ENCODE measurements around the gene ERRFI1. TPM values are rescaled to one million over a fixed set of nuclear protein-coding genes. Genes with fewer than 3 reads are reported as not detected.

Gene ERRFI1
- total RNA-seq, 1 donor from 2014 or later: 92.8 TPM

DNA sequence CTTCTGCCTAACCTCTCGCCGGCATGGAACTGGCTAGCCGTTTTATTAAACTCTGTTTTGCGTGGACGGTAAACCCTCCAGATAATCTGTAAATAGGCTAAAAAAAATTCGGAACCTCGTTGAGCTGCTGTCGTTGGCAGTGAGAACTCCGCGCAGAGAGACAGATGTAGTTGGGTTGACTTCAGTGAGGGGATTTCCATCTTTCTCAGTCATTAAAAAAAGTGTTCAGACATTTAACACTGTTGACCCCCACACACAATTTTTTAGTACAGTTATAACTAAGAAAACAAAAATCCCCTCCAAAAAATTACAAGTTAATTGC is 64.1 kb downstream of the ERRFI1 start:
- Histone ChIP-seq H3K4me3 (peak overlapping the region; percentile 84), H3K27me3 (no peaks in the 10 kb centered on the region), H3K4me1 (peaks cover 17% of the 10 kb centered on the region), H3K27ac (peak overlapping the region; percentile 94), H3K36me3 (peaks cover 42% of the 10 kb centered on the region), H3K9me3 (no peaks in the 10 kb centered on the region)
- TF ChIP-seq, protein P1, sequence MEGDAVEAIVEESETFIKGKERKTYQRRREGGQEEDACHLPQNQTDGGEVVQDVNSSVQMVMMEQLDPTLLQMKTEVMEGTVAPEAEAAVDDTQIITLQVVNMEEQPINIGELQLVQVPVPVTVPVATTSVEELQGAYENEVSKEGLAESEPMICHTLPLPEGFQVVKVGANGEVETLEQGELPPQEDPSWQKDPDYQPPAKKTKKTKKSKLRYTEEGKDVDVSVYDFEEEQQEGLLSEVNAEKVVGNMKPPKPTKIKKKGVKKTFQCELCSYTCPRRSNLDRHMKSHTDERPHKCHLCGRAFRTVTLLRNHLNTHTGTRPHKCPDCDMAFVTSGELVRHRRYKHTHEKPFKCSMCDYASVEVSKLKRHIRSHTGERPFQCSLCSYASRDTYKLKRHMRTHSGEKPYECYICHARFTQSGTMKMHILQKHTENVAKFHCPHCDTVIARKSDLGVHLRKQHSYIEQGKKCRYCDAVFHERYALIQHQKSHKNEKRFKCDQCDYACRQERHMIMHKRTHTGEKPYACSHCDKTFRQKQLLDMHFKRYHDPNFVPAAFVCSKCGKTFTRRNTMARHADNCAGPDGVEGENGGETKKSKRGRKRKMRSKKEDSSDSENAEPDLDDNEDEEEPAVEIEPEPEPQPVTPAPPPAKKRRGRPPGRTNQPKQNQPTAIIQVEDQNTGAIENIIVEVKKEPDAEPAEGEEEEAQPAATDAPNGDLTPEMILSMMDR (IDR thresholded peaks at IDR 0.05): no peak
- intact Hi-C loops (cut with DNase I): no loop called here
- DNase-seq: no peak
- ATAC-seq: no peak

Other genes starting within 250 kb of the ERRFI1 start
- gene PER3, start 242.0 kb downstream of the ERRFI1 start, total RNA-seq: 47.1 TPM
- gene UTS2, start 173.2 kb downstream of the ERRFI1 start, total RNA-seq: not detected
- gene TNFRSF9, start 85.5 kb downstream of the ERRFI1 start, total RNA-seq: 0.49 TPM
- gene PARK7, start 64.6 kb downstream of the ERRFI1 start, total RNA-seq: 184 TPM